Heart right ventricle (tissue), 16 donors: ENCODE measurements around the gene USO1. TPM values are rescaled to one million over a fixed set of nuclear protein-coding genes. Genes with fewer than 3 reads are reported as not detected.

Experiments used
- ATAC-seq, 8 donors: fragments of 200-7000 bp; cut with Tn5 transposase; one replicate each; pipeline ENCODE4 v1.9.1; 2020; ENCODE audit warnings: mild to moderate bottlenecking in 8 of 8, moderate library complexity in 8 of 8, moderate number of reproducible peaks in 1 of 8
- DNase-seq, 2 donors: peaks; one replicate each; pipeline ENCODE4 v3.0.0-alpha.2; 2020
- H3K27ac ChIP-seq, 10 donors: fragments of 200-600 bp; sonication (generic) in 2 of 10; one replicate each; pipeline versions ENCODE4 v1.5.0 to v1.8.0; 2020 to 2022; ENCODE audit warnings: mild to moderate bottlenecking in 3 of 10
- H3K27me3 ChIP-seq, 7 donors: fragments of 200-600 bp; one replicate each; pipeline ENCODE4 v1.8.0; 2021 to 2022; ENCODE audit warnings: mild to moderate bottlenecking in 2 of 7
- H3K36me3 ChIP-seq, 9 donors: fragments of 200-600 bp; sonication (generic) in 1 of 9; one replicate each; pipeline versions ENCODE4 v1.5.0 to v1.8.0; 2020 to 2022; ENCODE audit warnings: mild to moderate bottlenecking in 2 of 9
- H3K4me1 ChIP-seq, 9 donors: fragments of 200-600 bp; sonication (generic) in 1 of 9; one replicate each; pipeline versions ENCODE4 v1.5.0 to v1.8.0; 2020 to 2022; ENCODE audit warnings: mild to moderate bottlenecking in 4 of 9
- H3K4me3 ChIP-seq, 10 donors: fragments of 200-600 bp; sonication (generic) in 2 of 10; one replicate each; pipeline versions ENCODE4 v1.5.0 to v1.8.0; 2020 to 2022; ENCODE audit warnings: mild to moderate bottlenecking in 7 of 10, moderate library complexity in 2 of 10
- H3K9me3 ChIP-seq, 11 donors: fragments of 200-600 bp in 10 of 11; sonication (generic) in 2 of 11; one replicate each; pipeline versions ENCODE4 v1.5.0 to v1.8.0; 2013 to 2022; ENCODE audit warnings: mild to moderate bottlenecking in 2 of 11, control low read depth in 1 of 11, moderate library complexity in 1 of 11
- WGBS, 2 donors: extraction: QIAGEN DNeasy Blood & Tissue Kit; methylation state at CpG; one replicate each; pipeline ENCODE4 v1.1.7; 2013; ENCODE audit warnings: inconsistent platforms in 1 of 2; 5-methylcytosine and 5-hydroxymethylcytosine counted together
- intact Hi-C, 10 donors: fragments of 100-400 bp; cut with DNase I; formaldehyde crosslinking; loops; one replicate each; pipeline versions ENCODE4 v1.11.1 to v1.14.2; 2022
- polyA plus RNA-seq, 2 donors: library from polyadenylated mRNA; stranded (reverse); fragments of 200-250 nt; gene quantifications; one replicate each; pipeline ENCODE4 v1.2.3, GENCODE V29; 2013
- total RNA-seq, 10 donors: library from RNA; stranded (reverse); fragmentation: NEBNext Ultra II Directional in 3 of 10; extraction: Animal tissue kit (Norgen Biotek cat#: 25700) in 3 of 10; gene quantifications; one replicate each; pipeline versions ENCODE4 v1.2.1 to v1.2.4, GENCODE V29; 2021 to 2023
- TF ChIP-seq, protein P1 (sequence below), 9 donors: fragments of 200-600 bp; sonication (generic) in 2 of 9; IDR thresholded peaks; one replicate each; pipeline versions ENCODE4 v1.5.0 to v1.8.0; 2021 to 2022; ENCODE audit warnings: antibody characterized with exemption in 9 of 9, mild to moderate bottlenecking in 5 of 9, moderate library complexity in 1 of 9
- donor health status: Arrhythmogenic right ventricular cardiomyopathy.
- donor health status: ischemic (EF 13 %, LVEDD 7.1; RV severe dilation, severe dysfunction).
- donor health status: healthy with polysubstance abuse.
- donor health status: DM: no; HTN: yes; CAD: no.
- donor health status: DM: no; HTN: no; CAD: no.
- donor health status: ischemic (EF 25% LVEDD 6.9; RV normal size, moderate dysfunction).
- donor health status: ischemic (EF 25% LVEDD 5.7; RV mildly dilated, moderate dysfunction).
- donor health status: healthy.
- donor health status: DM: yes; HTN: yes; CAD: no.
- donor health status: Ischemic cardiomyopathy.
- donor health status: ischemic (EF 35%, LVEDD 5.7; RV mildly dilated, moderate dysfunction).
- donor health status: nonischemic (EF 11% LVEDD 7.7; RV severe dilation, severe dysfunction).
- donor health status: DM: yes; HTN: yes; CAD: no.
- donor health status: PGD.
- donor health status: ischemic (EF 29% LVEDD 5.4; RV normal size, mild dysfunction).
- donor health status: nonischemic (EF 23%, LVEDD 6.1; RV moderate dilation, normal function).

The USO1 gene
- total and polyA plus RNA-seq, 12 donors = 43.8 to 98.7 (median 79.6) TPM

- ATAC-seq (no peak), DNase-seq (no peak)
- no peaks in the 10 kb centered on the region for H3K4me1 ChIP-seq
- no peak overlapping the region for H3K4me3 ChIP-seq
- H3K9me3 ChIP-seq = peaks cover 0 to 8% (median 0%) of the 10 kb centered on the region in 11 donors
- intact Hi-C loops = no loop called here
- TF ChIP-seq, protein P1, sequence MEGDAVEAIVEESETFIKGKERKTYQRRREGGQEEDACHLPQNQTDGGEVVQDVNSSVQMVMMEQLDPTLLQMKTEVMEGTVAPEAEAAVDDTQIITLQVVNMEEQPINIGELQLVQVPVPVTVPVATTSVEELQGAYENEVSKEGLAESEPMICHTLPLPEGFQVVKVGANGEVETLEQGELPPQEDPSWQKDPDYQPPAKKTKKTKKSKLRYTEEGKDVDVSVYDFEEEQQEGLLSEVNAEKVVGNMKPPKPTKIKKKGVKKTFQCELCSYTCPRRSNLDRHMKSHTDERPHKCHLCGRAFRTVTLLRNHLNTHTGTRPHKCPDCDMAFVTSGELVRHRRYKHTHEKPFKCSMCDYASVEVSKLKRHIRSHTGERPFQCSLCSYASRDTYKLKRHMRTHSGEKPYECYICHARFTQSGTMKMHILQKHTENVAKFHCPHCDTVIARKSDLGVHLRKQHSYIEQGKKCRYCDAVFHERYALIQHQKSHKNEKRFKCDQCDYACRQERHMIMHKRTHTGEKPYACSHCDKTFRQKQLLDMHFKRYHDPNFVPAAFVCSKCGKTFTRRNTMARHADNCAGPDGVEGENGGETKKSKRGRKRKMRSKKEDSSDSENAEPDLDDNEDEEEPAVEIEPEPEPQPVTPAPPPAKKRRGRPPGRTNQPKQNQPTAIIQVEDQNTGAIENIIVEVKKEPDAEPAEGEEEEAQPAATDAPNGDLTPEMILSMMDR (IDR thresholded peaks at IDR 0.05) = no peak
- peaks cover 0 to 100% (median 50%) of the 10 kb centered on the region in 9 donors for H3K36me3 ChIP-seq
- no peaks in the 10 kb centered on the region for H3K27me3 ChIP-seq
- H3K27ac ChIP-seq = no peak overlapping the region
Observed at GRCh38 chr4:75781305-75781704, 56.9 kb downstream of the USO1 start.

DNA sequence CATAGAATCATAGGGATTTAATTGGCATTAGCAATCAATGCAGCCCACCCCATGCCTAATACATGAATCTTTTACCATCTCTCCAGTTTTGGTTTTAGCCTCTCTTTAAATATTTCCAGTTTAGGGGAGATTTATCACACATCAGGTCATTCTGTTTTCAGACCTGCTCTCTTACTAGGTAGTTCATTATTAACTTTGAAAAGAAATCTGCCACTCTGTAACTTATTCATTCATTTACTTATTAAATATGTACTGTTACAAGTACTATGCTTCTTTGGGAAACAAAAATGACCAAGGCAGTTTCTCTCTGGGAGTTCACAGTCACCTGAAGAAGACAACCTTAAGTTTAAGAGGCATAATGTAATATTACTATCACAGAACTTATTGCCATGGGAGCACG is 62.1 kb downstream of the USO1 start:
- TF ChIP-seq, protein P1 (IDR thresholded peaks at IDR 0.05) = no peak
- Histone ChIP-seq H3K9me3 (no peaks in the 10 kb centered on the region), H3K36me3 (peaks cover 0 to 100% (median 53%) of the 10 kb centered on the region in 9 donors), H3K4me1 (no peaks in the 10 kb centered on the region), H3K27ac (no peak overlapping the region), H3K27me3 (no peaks in the 10 kb centered on the region), H3K4me3 (no peak overlapping the region)
- no peak for ATAC-seq
- 96 to 98% methylated on average over 1 of the region's 1 CpG for WGBS, 2 donors
- no peak for DNase-seq
- intact Hi-C loops = no loop called here

GRCh38 chr4:75786938-75787337 is 62.6 kb downstream of the USO1 start:
- intact Hi-C loops = no loop called here
- no peaks in the 10 kb centered on the region for H3K4me1 ChIP-seq
- no peak overlapping the region for H3K4me3 ChIP-seq
- H3K36me3 ChIP-seq = peaks cover 0 to 100% (median 51%) of the 10 kb centered on the region in 9 donors
- H3K9me3 ChIP-seq = no peaks in the 10 kb centered on the region
- H3K27ac ChIP-seq = no peak overlapping the region
- ATAC-seq = no peak
- TF ChIP-seq, protein P1 (IDR thresholded peaks at IDR 0.05) = no peak
- H3K27me3 ChIP-seq = no peaks in the 10 kb centered on the region
- no peak for DNase-seq
- WGBS, 2 donors = 79 to 84% methylated on average over 1 of the region's 1 CpG

DNA sequence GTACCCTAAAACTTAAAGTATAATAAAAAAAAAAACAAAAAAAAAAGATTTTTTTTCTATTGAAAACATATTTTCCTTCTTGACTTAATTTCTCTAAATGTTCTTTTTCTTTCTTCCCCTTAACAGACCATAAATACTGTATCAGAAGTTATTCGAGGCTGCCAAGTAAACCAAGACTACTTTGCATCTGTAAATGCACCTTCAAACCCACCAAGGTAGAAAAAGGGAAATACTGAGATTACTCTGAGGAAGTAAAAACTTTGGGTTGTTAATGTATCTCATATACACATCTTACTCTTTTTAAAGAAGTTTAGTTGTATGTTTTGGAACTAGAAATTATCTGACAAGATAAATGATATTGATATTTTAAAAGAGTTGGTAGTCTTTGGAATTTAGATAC is 65.6 kb downstream of the USO1 start:
- 90 to 93% methylated on average over 1 of the region's 1 CpG for WGBS, 2 donors
- intact Hi-C loops = no loop called here
- Histone ChIP-seq H3K27ac (no peak overlapping the region), H3K4me3 (no peak overlapping the region), H3K9me3 (no peaks in the 10 kb centered on the region), H3K27me3 (no peaks in the 10 kb centered on the region), H3K4me1 (no peaks in the 10 kb centered on the region), H3K36me3 (peaks cover 0 to 100% (median 50%) of the 10 kb centered on the region in 9 donors)
- ATAC-seq (no peak), DNase-seq (no peak)
- TF ChIP-seq, protein P1 (IDR thresholded peaks at IDR 0.05) = no peak
